ENCODE data around the gene STK35.

STK35 gene

GRCh38 chr20:2101057-2101864 lies at the start of gene STK35:
TSS of gene STK35 (plus strand) at chr20:2101827. CDS start at chr20:2101882, 55 bp downstream.
- peak; percentile 85 for DNase-seq

- no peak for DNase-seq
These were observed 49.7 kb upstream of the STK35 start for GRCh38 chr20:2051946-2052345.

- no peak for DNase-seq
These were observed 48.9 kb upstream of the STK35 start for GRCh38 chr20:2052741-2053140.

- DNase-seq: no peak
These were observed 48.0 kb upstream of the STK35 start for GRCh38 chr20:2053615-2054014.

- no peak for DNase-seq
These were observed 46.7 kb upstream of the STK35 start for GRCh38 chr20:2054911-2055310.

- DNase-seq: no peak
These were observed 42.2 kb upstream of the STK35 start for GRCh38 chr20:2059411-2059810.

GRCh38 chr20:2065099-2065498 lies 36.5 kb upstream of the STK35 start:
- DNase-seq: no peak

GRCh38 chr20:2066461-2067122 lies 35.0 kb upstream of the STK35 start:
- no peak for DNase-seq

GRCh38 chr20:2080532-2081224 lies 20.9 kb upstream of the STK35 start:
- DNase-seq: no peak

GRCh38 chr20:2084703-2085102 lies 16.9 kb upstream of the STK35 start:
- DNase-seq: no peak

- DNase-seq: no peak
These were observed 15.2 kb upstream of the STK35 start for GRCh38 chr20:2086177-2086979.

- no peak for DNase-seq
These were observed 14.6 kb upstream of the STK35 start for GRCh38 chr20:2086980-2087377.

GRCh38 chr20:2088891-2089290 lies 12.7 kb upstream of the STK35 start:
- DNase-seq: no peak

GRCh38 chr20:2089447-2089846 lies 12.2 kb upstream of the STK35 start:
- no peak for DNase-seq

- peak; percentile 44 for DNase-seq
These were observed 8.4 kb upstream of the STK35 start for GRCh38 chr20:2093159-2093781.

GRCh38 chr20:2093883-2094282 lies 7.7 kb upstream of the STK35 start:
- DNase-seq: peak; percentile 26

- peak; percentile 92 for DNase-seq
These were observed 398 bp downstream of the STK35 start for GRCh38 chr20:2101865-2102584.

- peak; percentile 86 for DNase-seq
These were observed 1.2 kb downstream of the STK35 start for GRCh38 chr20:2102585-2103460.

- no peak for DNase-seq
These were observed 2.0 kb downstream of the STK35 start for GRCh38 chr20:2103461-2104153.

GRCh38 chr20:2104236-2104635 lies 2.6 kb downstream of the STK35 start:
- DNase-seq: no peak
